CD14-positive monocyte (primary cell): ENCODE results near the gene RNF44. TPM values are rescaled to one million over a fixed set of nuclear protein-coding genes. Genes with fewer than 3 reads are reported as not detected.

Experiments
- DNase-seq, 3 donors: peaks; one replicate each; pipeline ENCODE4 v3.0.0-alpha.2; 2011 to 2022
- H2AFZ ChIP-seq: 2 replicates; pipeline ENCODE4 v1.6.0; 2012; ENCODE audit warnings: mild to moderate bottlenecking, low read depth, low read length, inconsistent platforms; ENCODE audit not compliant: insufficient read depth, poor library complexity, severe bottlenecking
- H3K27ac ChIP-seq, 2 donors: 1 replicate in 1 of 2; 2 replicates in 1 of 2; pipeline ENCODE4 v1.5.1; 2012 to 2013; ENCODE audit warnings: low read length in 2 of 2, control low read depth in 1 of 2, inconsistent platforms in 1 of 2, low read depth in 1 of 2, mild to moderate bottlenecking in 1 of 2
- H3K27me3 ChIP-seq, 2 donors: one replicate each; pipeline versions ENCODE4 v1.6.0 to v1.6.1; 2011 to 2013; ENCODE audit warnings: low read length in 2 of 2; ENCODE audit not compliant: control insufficient read depth in 2 of 2, insufficient read depth in 2 of 2
- H3K36me3 ChIP-seq, 2 donors: replicated peaks in 1 of 2; 1 replicate in 1 of 2; 2 replicates in 1 of 2; pipeline versions ENCODE4 v1.5.1 to v1.6.1; 2012 to 2013; ENCODE audit warnings: low read length in 2 of 2, control low read depth in 1 of 2, inconsistent platforms in 1 of 2, mild to moderate bottlenecking in 1 of 2; ENCODE audit not compliant: insufficient read depth in 2 of 2, control insufficient read depth in 1 of 2
- H3K4me1 ChIP-seq, 2 donors: 1 replicate in 1 of 2; 2 replicates in 1 of 2; pipeline versions ENCODE4 v1.5.1 to v1.6.1; 2012 to 2013; ENCODE audit warnings: low read length in 2 of 2, control low read depth in 1 of 2, inconsistent platforms in 1 of 2, mild to moderate bottlenecking in 1 of 2, moderate library complexity in 1 of 2; ENCODE audit not compliant: insufficient read depth in 2 of 2, control insufficient read depth in 1 of 2
- H3K4me2 ChIP-seq: replicated peaks from 2 replicates; pipeline ENCODE3; 2012; ENCODE audit warnings: low read length, moderate library complexity, mild to moderate bottlenecking; ENCODE audit not compliant: poor library complexity, severe bottlenecking; ENCODE audit errors: extremely low read depth
- H3K4me3 ChIP-seq, 3 experiments: fragments of 200-600 bp in 1 of 3; sonication (generic) in 1 of 3; replicated peaks in 1 of 3; 1 replicate in 2 of 3; 2 replicates in 1 of 3; pipeline ENCODE4 v1.5.1; 2011 to 2013; ENCODE audit warnings: low read length in 3 of 3, mild to moderate bottlenecking in 3 of 3, control low read depth in 2 of 3, low read depth in 2 of 3, inconsistent platforms in 1 of 3, moderate library complexity in 1 of 3
- H3K79me2 ChIP-seq: 2 replicates; pipeline ENCODE4 v1.6.0; 2012; ENCODE audit warnings: mild to moderate bottlenecking, control low read depth, inconsistent platforms, low read length, moderate library complexity; ENCODE audit not compliant: insufficient read depth
- H3K9ac ChIP-seq: 2 replicates; pipeline ENCODE4 v1.6.0; 2017; ENCODE audit warnings: low read length, mild to moderate bottlenecking; ENCODE audit not compliant: insufficient read depth, poor library complexity, severe bottlenecking
- H3K9me3 ChIP-seq, 2 donors: replicated peaks in 1 of 2; 1 replicate in 1 of 2; 2 replicates in 1 of 2; pipeline versions ENCODE4 v1.5.1 to v1.6.1; 2012 to 2013; ENCODE audit warnings: low read length in 2 of 2, control low read depth in 1 of 2; ENCODE audit not compliant: control insufficient read depth in 1 of 2, insufficient read depth in 1 of 2
- H4K20me1 ChIP-seq: 2 replicates; pipeline ENCODE4 v1.6.0; 2012; ENCODE audit warnings: mild to moderate bottlenecking, low read length, control low read depth, moderate library complexity; ENCODE audit not compliant: insufficient read depth
- H3K27ac Mint-ChIP-seq, 7 donors: one replicate each; pipeline ENCODE4 v1.8.0; 2020; ENCODE audit warnings: mild to moderate bottlenecking in 7 of 7, mixed read lengths in 7 of 7, moderate library complexity in 6 of 7, inconsistent platforms in 2 of 7
- H3K27me3 Mint-ChIP-seq, 3 donors: one replicate each; pipeline ENCODE4 v1.8.0; 2021 to 2022; ENCODE audit warnings: low read depth in 3 of 3, mild to moderate bottlenecking in 3 of 3, mixed read lengths in 3 of 3, moderate library complexity in 3 of 3, inconsistent platforms in 1 of 3
- H3K36me3 Mint-ChIP-seq, 2 donors: one replicate each; pipeline ENCODE4 v1.8.0; 2020; ENCODE audit warnings: mixed read lengths in 2 of 2, inconsistent platforms in 1 of 2, mild to moderate bottlenecking in 1 of 2
- H3K4me1 Mint-ChIP-seq: one replicate; pipeline ENCODE4 v1.8.0; 2020; ENCODE audit warnings: mild to moderate bottlenecking, mixed read lengths
- H3K4me3 Mint-ChIP-seq, 2 donors: one replicate each; pipeline ENCODE4 v1.8.0; 2020; ENCODE audit warnings: mild to moderate bottlenecking in 2 of 2, mixed read lengths in 2 of 2, moderate library complexity in 1 of 2
- H3K9me3 Mint-ChIP-seq, 7 donors: one replicate each; pipeline ENCODE4 v1.8.0; 2020 to 2022; ENCODE audit warnings: mixed read lengths in 7 of 7, mild to moderate bottlenecking in 6 of 7, moderate library complexity in 6 of 7, inconsistent platforms in 2 of 7
- CTCF ChIP-seq: fragments of 200-600 bp; IDR thresholded peaks from one replicate; pipeline ENCODE4 v1.8.0; 2022; ENCODE audit warnings: antibody characterized with exemption, mild to moderate bottlenecking
- WGBS: methylation state at CpG from one replicate; pipeline ENCODE4 v1.1.5; 2013; ENCODE audit warnings: missing lambda C conversion rate; ENCODE audit not compliant: insufficient coverage; 5-methylcytosine and 5-hydroxymethylcytosine counted together
- intact Hi-C, 2 donors: fragments of 100-400 bp; cut with micrococcal nuclease; formaldehyde crosslinking; loops; one replicate each; pipeline versions ENCODE4 v1.15.0 to v1.15.1; 2023
- polyA plus RNA-seq, 3 donors: library from polyadenylated mRNA; depleted of rRNA in 1 of 3; unstranded in 2 of 3; stranded (reverse) in 1 of 3; fragments of 300-500 nt in 2 of 3; fragments of >200 nt in 1 of 3; fragmentation: Illumina TruSeq in 2 of 3; gene quantifications; 1 replicate in 2 of 3; 2 replicates in 1 of 3; pipeline ENCODE4 v1.2.3, GENCODE V29; 2012 to 2021

The RNF44 gene
- polyA plus RNA-seq, 3 donors = 1.9 to 133 (median 3.1) TPM

GRCh38 chr5:176491101-176491502 is 46.1 kb downstream of the RNF44 start:
- Histone ChIP-seq H3K27me3 (no peaks in the 10 kb centered on the region), H3K27ac (no peak overlapping the region), H3K9ac (no peak overlapping the region), H3K79me2 (no peaks in the 10 kb centered on the region), H2AFZ (no peak overlapping the region), H3K9me3 (no peaks in the 10 kb centered on the region), H4K20me1 (peaks cover 24% of the 10 kb centered on the region), H3K4me2 (no peak overlapping the region), H3K4me3 (no peak overlapping the region), H3K36me3 (peaks cover 69 to 99% of the 10 kb centered on the region in 2 donors), H3K4me1 (no peaks in the 10 kb centered on the region)
- no peaks in the 10 kb centered on the region for H3K27me3 Mint-ChIP-seq
- peaks cover 9% of the 10 kb centered on the region for H3K4me1 Mint-ChIP-seq
- no peak overlapping the region for H3K27ac Mint-ChIP-seq
- intact Hi-C loops = no loop called here
- peaks cover 75 to 90% of the 10 kb centered on the region in 2 donors for H3K36me3 Mint-ChIP-seq
- DNase-seq = no peak
- no peak overlapping the region for H3K4me3 Mint-ChIP-seq
- H3K9me3 Mint-ChIP-seq = no peaks in the 10 kb centered on the region
- WGBS = no CpG with 5 or more reads among the region's 3 CpGs
- no peak for TF ChIP-seq CTCF

- no peaks in the 10 kb centered on the region for H3K4me1 ChIP-seq
- no peaks in the 10 kb centered on the region for H3K9me3 ChIP-seq
- H3K9ac ChIP-seq = no peak overlapping the region
- H3K27me3 ChIP-seq = no peaks in the 10 kb centered on the region
- intact Hi-C loops = no loop called here
- no peak for TF ChIP-seq CTCF
- DNase-seq = no peak
- Mint-ChIP-seq H3K27me3 (no peaks in the 10 kb centered on the region), H3K9me3 (no peaks in the 10 kb centered on the region), H3K4me3 (no peak overlapping the region), H3K27ac (no peak overlapping the region), H3K4me1 (peaks cover 9% of the 10 kb centered on the region), H3K36me3 (peaks cover 72 to 89% of the 10 kb centered on the region in 2 donors)
- H3K4me2 ChIP-seq = no peak overlapping the region
- peaks cover 68 to 97% of the 10 kb centered on the region in 2 donors for H3K36me3 ChIP-seq
- 100% methylated on average over 1 of the region's 1 CpG for WGBS
- H3K79me2 ChIP-seq = no peaks in the 10 kb centered on the region
- H3K27ac ChIP-seq = no peak overlapping the region
- no peak overlapping the region for H3K4me3 ChIP-seq
- peaks cover 29% of the 10 kb centered on the region for H4K20me1 ChIP-seq
- no peak overlapping the region for H2AFZ ChIP-seq
Measured at GRCh38 chr5:176490301-176490700, 46.9 kb downstream of the RNF44 start.
